A673 (cell line): ENCODE results near the gene ESAM.

Source experiments
- CTCF ChIP-seq: fragments of 300-800, 200-600 bp; sonication (generic); conservative IDR thresholded peaks from 2 replicates; pipeline ENCODE4 v1.5.1; 2017; ENCODE audit warnings: low read depth, mild to moderate bottlenecking, antibody characterized with exemption, low read length, moderate library complexity, mixed read lengths
- EZH2 ChIP-seq: fragments of 200-600 bp; sonication (generic); IDR thresholded peaks from 2 replicates; pipeline ENCODE4 v1.6.1; 2017; ENCODE audit warnings: borderline replicate concordance, low read depth, mild to moderate bottlenecking, mixed read lengths, antibody characterized with exemption, low read length; ENCODE audit not compliant: poor library complexity, severe bottlenecking

GRCh38 chr11:124762105-124762623 lies at the start of gene ESAM:
- TF ChIP-seq CTCF = no peak
- TF ChIP-seq EZH2 = no peak
